Neuron (in vitro differentiated cells): ENCODE data around the gene ZMYND11.

Source experiments
- H2AFZ ChIP-seq: one replicate; pipeline ENCODE4 v1.6.1; 2013; ENCODE audit warnings: low read depth, mild to moderate bottlenecking, inconsistent platforms, low read length, moderate library complexity
- H3K27me3 ChIP-seq: one replicate; pipeline ENCODE4 v1.6.1; 2013; ENCODE audit warnings: low read length; ENCODE audit not compliant: insufficient read depth
- H3K36me3 ChIP-seq: one replicate; pipeline ENCODE4 v1.6.1; 2013; ENCODE audit warnings: low read length; ENCODE audit not compliant: insufficient read depth
- H3K4me1 ChIP-seq: one replicate; pipeline ENCODE4 v1.6.1; 2013; ENCODE audit warnings: low read length; ENCODE audit not compliant: insufficient read depth
- H3K4me3 ChIP-seq: 2 replicates; pipeline ENCODE4 v1.5.1; 2013; ENCODE audit warnings: mild to moderate bottlenecking, low read length, moderate library complexity
- H3K9me3 ChIP-seq: one replicate; pipeline ENCODE4 v1.6.1; 2013; ENCODE audit warnings: low read length

The ZMYND11 gene

DNA sequence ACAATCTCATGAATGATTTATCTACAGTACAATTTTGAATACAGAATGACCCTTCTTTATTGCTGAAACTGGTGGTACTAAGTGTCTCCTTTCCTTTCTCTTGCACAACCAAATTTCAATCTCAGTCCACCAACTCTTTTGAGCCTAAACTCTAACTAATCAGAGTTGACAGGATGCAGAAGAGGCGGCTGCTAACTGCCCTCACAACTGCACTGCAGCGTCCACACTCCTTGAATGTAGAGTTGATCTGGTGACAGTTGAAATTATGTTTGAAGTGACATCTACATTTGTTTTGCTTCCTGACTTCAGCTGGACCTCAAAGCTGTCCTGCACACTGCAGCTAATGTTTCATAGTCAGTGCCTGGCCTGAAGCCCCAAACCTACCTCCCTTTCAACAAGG, 139.6 kb downstream of the ZMYND11 start:
- Histone ChIP-seq H2AFZ (no peak overlapping the region), H3K9me3 (no peaks in the 10 kb centered on the region), H3K4me3 (no peak overlapping the region), H3K4me1 (peaks cover 1% of the 10 kb centered on the region), H3K27me3 (no peaks in the 10 kb centered on the region), H3K36me3 (peaks cover 47% of the 10 kb centered on the region)

- no peak overlapping the region for H3K4me3 ChIP-seq
- no peaks in the 10 kb centered on the region for H3K9me3 ChIP-seq
- H3K4me1 ChIP-seq = no peaks in the 10 kb centered on the region
- H3K27me3 ChIP-seq = no peaks in the 10 kb centered on the region
- H3K36me3 ChIP-seq = peaks cover 55% of the 10 kb centered on the region
- H2AFZ ChIP-seq = no peak overlapping the region
These were observed 140.4 kb downstream of the ZMYND11 start for GRCh38 chr10:275680-276079.

GRCh38 chr10:277963-278362, 142.7 kb downstream of the ZMYND11 start:
- H3K36me3 ChIP-seq = peaks cover 75% of the 10 kb centered on the region

DNA sequence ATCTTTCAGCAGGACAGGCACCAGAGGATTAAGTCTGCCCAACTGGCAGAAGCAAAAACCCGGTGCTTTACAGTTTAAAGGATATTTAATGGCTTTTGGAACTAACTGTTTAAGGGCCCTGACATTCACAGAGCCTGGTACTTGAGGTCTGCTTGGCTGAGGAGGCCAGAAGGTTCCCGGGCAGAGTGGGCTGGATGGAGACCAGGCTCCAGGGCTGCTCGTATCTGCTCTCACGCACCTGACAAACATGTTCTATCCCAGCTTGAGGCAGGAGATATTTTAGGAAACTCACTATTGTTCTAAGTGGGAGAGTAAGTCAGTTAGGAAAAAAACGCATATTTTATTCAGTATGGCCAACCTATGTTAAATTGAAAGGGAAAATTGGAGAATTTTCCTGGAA, 143.5 kb downstream of the ZMYND11 start:
- H3K4me1 ChIP-seq = no peaks in the 10 kb centered on the region
- H2AFZ ChIP-seq = no peak overlapping the region
- H3K27me3 ChIP-seq = no peaks in the 10 kb centered on the region
- no peaks in the 10 kb centered on the region for H3K9me3 ChIP-seq
- H3K4me3 ChIP-seq = no peak overlapping the region
- H3K36me3 ChIP-seq = peaks cover 79% of the 10 kb centered on the region

More at GRCh38 chr10:277963-278362, 142.7 kb downstream of the ZMYND11 start:
- Histone ChIP-seq H3K4me3 (no peak overlapping the region), H3K9me3 (no peaks in the 10 kb centered on the region), H2AFZ (no peak overlapping the region), H3K4me1 (no peaks in the 10 kb centered on the region), H3K27me3 (no peaks in the 10 kb centered on the region)

DNA sequence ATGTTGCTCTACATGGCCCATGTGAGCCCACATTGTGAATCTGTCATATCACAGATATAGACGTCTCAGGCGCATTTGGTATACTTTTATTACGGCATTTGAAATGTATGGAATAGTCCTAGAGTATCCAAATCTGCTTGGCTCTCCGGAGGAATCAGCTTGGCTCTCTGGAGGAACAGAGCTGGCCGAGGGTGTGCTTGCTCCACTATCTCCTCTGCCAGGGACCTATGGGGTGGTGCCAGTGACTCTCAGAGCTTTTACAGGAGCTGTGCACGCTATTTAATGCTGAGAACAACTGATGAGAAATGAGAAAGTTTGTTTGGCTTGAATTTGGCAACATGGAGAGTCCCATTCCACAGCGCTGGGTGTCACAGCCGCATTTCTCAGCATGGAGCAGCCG, 144.0 kb downstream of the ZMYND11 start:
- Histone ChIP-seq H3K27me3 (no peaks in the 10 kb centered on the region), H3K9me3 (no peaks in the 10 kb centered on the region), H3K4me1 (no peaks in the 10 kb centered on the region), H2AFZ (no peak overlapping the region), H3K4me3 (no peak overlapping the region), H3K36me3 (peaks cover 83% of the 10 kb centered on the region)

- no peaks in the 10 kb centered on the region for H3K27me3 ChIP-seq
- no peak overlapping the region for H2AFZ ChIP-seq
- no peak overlapping the region for H3K4me3 ChIP-seq
- H3K9me3 ChIP-seq = no peaks in the 10 kb centered on the region
- no peaks in the 10 kb centered on the region for H3K4me1 ChIP-seq
- peaks cover 83% of the 10 kb centered on the region for H3K36me3 ChIP-seq
These were observed 144.4 kb downstream of the ZMYND11 start for GRCh38 chr10:279655-280054.

- H3K36me3 ChIP-seq = peaks cover 83% of the 10 kb centered on the region
- H3K9me3 ChIP-seq = no peaks in the 10 kb centered on the region
- no peaks in the 10 kb centered on the region for H3K4me1 ChIP-seq
- no peak overlapping the region for H3K4me3 ChIP-seq
- no peaks in the 10 kb centered on the region for H3K27me3 ChIP-seq
- no peak overlapping the region for H2AFZ ChIP-seq
These were observed 147.3 kb downstream of the ZMYND11 start for GRCh38 chr10:282294-283139.

GRCh38 chr10:283140-283479, 147.9 kb downstream of the ZMYND11 start:
- Histone ChIP-seq H3K27me3 (no peaks in the 10 kb centered on the region), H3K4me3 (no peak overlapping the region), H2AFZ (no peak overlapping the region), H3K4me1 (no peaks in the 10 kb centered on the region), H3K9me3 (no peaks in the 10 kb centered on the region), H3K36me3 (peaks cover 83% of the 10 kb centered on the region)

DNA sequence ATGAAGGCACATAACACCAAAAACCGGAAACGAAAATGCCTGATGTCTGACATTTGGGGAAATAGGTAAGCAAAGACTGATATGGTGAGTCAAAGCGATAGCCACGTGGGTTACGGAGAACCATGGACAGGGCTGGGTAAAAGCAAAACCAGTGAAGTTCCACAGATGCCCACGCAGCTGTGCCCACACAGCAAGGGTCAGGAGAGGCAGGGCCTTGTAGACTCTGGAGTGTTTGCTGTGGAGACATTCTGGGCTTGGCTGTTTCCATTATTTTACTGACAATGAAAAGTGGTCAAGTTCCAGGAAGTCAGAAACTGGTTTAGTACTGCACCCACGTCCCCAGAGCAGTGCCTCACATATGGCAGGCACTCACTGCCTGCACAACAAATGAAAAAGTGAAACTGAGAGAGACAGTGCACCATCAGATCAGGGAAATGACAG, 148.7 kb downstream of the ZMYND11 start:
- no peak overlapping the region for H3K4me3 ChIP-seq
- peaks cover 2% of the 10 kb centered on the region for H3K9me3 ChIP-seq
- no peak overlapping the region for H2AFZ ChIP-seq
- peaks cover 80% of the 10 kb centered on the region for H3K36me3 ChIP-seq
- no peaks in the 10 kb centered on the region for H3K4me1 ChIP-seq
- H3K27me3 ChIP-seq = no peaks in the 10 kb centered on the region

DNA sequence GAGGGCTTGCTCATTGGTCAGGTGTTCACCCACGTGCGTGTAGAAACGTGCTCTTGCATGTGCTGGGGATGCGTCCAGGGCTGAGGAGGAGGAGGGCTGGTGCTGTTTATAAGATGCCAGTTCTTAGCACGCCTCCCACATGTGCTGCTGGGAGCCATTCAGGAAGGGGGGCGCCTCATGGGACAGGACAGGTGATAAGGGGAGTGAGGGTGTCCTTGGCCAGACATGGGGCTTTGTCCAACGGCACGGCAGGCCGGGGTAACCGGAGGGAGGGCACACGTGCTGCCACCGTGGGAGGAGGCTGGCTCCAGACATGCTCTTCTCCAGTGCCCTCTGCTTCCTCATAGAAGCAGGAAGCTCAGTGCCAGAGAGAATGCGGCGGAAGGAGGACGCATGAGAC, 150.0 kb downstream of the ZMYND11 start:
- no peak overlapping the region for H2AFZ ChIP-seq
- no peak overlapping the region for H3K4me3 ChIP-seq
- peaks cover 75% of the 10 kb centered on the region for H3K36me3 ChIP-seq
- H3K9me3 ChIP-seq = peaks cover 2% of the 10 kb centered on the region
- no peaks in the 10 kb centered on the region for H3K4me1 ChIP-seq
- no peaks in the 10 kb centered on the region for H3K27me3 ChIP-seq

DNA sequence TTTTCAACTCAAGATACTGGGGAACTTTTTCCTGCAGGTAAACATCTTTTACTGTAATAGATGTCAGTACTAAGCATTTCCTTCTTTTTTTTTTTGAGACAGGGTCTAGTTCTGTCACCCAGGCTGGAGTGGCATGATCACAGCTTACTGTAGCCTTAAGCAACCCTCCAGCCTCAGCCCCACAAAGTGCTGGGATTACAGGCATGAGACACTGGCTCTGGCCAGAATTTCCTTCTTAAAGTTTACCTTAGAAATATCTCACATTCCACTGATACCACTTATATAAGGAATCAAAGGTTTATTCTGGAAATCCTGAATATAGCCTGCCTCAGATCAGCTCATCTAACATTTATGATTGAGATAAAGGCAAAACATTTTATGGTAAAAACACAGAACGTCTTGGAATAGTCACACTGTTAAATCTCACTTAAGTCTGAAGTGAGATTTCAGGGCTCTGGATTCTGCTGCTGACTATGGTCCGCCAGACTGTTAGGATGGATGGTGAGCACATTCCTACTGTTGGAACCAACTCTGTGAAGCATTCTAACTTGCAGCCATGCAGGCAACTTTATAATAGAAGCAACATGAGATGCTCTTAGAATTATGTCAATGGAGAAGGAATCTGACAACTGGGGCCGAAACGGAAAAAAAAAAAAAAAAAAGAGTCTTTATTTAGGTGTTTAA, 151.9 kb downstream of the ZMYND11 start:
- H2AFZ ChIP-seq = no peak overlapping the region
- no peaks in the 10 kb centered on the region for H3K4me1 ChIP-seq
- H3K36me3 ChIP-seq = peaks cover 74% of the 10 kb centered on the region
- H3K27me3 ChIP-seq = no peaks in the 10 kb centered on the region
- H3K4me3 ChIP-seq = no peak overlapping the region
- H3K9me3 ChIP-seq = peaks cover 2% of the 10 kb centered on the region

GRCh38 chr10:287814-288213, 152.6 kb downstream of the ZMYND11 start:
- H3K9me3 ChIP-seq = peaks cover 2% of the 10 kb centered on the region
- H3K27me3 ChIP-seq = no peaks in the 10 kb centered on the region
- H3K36me3 ChIP-seq = peaks cover 67% of the 10 kb centered on the region
- no peak overlapping the region for H3K4me3 ChIP-seq
- no peak overlapping the region for H2AFZ ChIP-seq
- no peaks in the 10 kb centered on the region for H3K4me1 ChIP-seq

GRCh38 chr10:288316-289200, 153.3 kb downstream of the ZMYND11 start:
- H3K27me3 ChIP-seq = no peaks in the 10 kb centered on the region
- peaks cover 2% of the 10 kb centered on the region for H3K9me3 ChIP-seq
- H3K36me3 ChIP-seq = peaks cover 60% of the 10 kb centered on the region
- no peak overlapping the region for H3K4me3 ChIP-seq
- H2AFZ ChIP-seq = no peak overlapping the region
- H3K4me1 ChIP-seq = no peaks in the 10 kb centered on the region
